OCI-M2 (cell line): ENCODE measurements around the gene NTNG1.

ENCODE experiments used
- DNase-seq: peaks from one replicate; lab custom pipeline; 2025; ENCODE audit not compliant: unreplicated experiment; lab: John Stamatoyannopoulos, UW

The NTNG1 gene

DNA sequence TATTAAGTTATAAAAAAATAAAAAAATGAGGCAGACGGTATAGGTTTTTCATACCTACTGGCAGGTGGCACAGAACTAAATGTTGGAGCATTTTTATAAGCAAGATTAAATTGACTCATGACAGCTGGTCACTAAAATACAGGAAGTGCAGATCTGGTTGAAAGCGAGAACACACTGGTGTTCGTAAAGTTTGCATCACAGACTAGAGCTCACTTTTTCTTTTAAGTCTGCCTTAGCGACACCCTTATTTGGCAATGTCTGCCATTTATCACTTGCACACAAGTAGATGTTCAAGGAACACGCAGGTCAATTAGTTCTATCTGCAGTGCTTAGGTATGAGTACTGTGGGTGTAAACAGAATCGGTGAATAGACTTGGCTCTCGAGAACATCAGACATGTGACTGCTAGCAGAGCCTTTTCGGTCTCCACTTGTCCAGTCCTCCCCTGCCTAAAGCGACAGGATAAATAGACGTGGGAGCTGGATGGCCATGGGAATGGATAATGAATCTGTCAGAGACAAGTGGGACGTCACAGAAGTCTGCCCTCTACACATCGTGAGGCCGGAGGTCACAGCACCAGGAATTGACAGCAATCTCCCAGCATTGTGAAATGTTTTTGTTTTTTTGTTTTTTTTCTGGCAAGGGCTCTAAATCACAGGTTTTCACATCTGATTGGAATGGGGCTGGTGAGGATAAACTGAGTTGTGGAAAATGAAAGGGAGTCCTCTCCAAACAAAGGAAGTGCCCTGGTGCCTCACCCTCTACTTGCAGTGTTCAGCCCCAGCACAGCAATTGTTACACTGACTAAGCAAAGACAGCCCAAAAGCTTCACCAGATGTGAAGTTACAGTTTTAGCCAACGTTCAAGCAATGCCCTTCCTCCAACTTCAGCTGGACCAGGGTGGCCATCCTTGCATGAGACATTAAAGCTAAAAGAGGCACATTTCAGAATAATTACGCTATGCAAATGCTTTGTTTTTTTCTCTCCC lies 248.9 kb downstream of the NTNG1 start:
- no peak for DNase-seq

DNA sequence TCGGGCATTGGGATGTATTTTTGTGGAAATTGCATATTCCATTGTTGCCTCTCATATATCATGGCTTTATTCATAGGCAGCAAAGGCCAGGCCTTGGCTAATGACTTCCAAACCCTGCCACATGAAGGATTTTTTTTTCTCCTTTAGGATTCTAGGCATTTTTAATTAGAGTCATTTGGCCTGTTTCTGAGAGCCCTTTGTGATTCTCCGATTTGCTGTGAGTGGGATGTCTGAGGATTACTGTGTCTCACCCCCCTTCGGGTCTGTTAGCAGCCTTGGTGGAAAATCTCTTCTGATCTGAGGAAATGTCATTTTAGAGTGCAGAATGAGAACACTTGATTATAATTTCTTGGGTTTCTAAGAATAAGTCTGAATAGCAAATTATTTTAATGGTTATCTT lies 253.5 kb downstream of the NTNG1 start:
- DNase-seq = no peak

DNA sequence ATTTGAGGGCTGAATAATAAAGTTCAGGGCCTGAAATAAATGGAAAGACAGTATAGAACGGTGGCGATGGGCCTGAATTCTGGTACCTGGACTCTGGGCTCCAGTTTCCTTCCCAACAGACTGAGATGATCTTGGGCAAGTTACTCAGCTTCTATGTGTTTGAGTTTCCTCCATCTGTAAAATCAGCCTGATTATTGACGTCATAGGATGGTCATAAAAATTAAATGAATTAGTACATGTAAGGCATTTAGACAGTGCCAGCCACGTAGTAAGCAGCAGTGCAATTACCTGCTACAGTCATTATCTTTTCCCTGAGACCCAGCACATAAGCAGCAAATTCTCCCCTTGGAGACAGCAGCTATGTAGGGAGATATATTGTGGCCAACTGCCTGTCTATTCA lies 260.9 kb downstream of the NTNG1 start:
- no peak for DNase-seq

DNA sequence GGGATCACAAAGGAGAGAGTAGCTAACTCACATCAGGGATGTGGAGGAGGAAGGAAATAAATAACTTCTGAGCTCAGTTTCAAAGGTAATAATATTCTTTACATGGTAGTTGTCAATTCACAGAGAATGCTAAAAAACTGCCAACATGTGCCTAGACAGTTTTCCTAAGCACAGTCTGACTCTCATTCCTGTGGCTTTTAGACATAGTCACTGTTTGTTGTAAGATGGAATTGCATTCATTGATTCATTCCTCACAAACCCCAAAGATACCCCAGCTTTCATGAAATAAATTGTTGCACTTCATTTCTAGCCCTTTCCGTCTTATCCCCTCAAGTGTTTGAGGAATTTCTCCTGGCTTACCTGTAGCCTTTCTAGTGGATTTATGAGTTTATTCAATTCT lies 263.9 kb downstream of the NTNG1 start:
- no peak for DNase-seq

DNA sequence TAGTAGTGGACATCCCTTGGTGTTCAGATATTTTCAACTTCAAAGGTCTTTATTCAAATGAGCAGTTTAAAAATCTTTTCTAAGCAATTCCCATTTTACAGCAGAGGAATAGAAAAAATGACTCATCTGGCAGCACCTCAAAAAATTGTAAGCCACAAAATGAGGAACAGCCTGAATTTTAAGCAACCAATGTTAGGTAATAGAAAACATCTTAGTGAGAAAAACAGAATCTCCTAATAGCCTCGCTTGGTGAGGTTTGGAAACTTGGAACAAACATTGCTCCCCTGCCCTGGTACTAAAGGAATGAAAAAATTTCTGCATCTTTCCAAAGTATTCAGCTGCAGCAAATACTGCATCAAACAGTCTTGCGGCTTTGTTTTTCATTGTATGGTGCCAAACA lies 264.4 kb downstream of the NTNG1 start:
- DNase-seq = no peak

DNA sequence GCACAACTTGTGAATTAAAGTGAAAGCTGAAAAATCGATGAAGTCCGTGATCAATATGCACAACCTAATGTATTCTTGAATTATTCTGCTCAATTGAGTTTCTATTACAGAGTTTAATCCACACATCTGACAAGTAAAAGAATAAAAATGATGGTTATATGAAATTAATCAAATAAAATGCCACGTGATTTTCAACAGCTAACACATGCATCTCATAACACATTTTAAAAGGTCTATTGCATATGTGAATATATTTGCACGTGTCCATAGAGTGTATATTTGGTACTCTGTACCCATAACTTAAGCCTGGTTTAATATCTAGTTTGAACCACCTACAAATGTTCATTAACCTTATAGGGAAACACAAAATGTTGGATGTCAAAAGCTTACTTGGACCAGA lies 266.2 kb downstream of the NTNG1 start:
- DNase-seq = no peak

DNA sequence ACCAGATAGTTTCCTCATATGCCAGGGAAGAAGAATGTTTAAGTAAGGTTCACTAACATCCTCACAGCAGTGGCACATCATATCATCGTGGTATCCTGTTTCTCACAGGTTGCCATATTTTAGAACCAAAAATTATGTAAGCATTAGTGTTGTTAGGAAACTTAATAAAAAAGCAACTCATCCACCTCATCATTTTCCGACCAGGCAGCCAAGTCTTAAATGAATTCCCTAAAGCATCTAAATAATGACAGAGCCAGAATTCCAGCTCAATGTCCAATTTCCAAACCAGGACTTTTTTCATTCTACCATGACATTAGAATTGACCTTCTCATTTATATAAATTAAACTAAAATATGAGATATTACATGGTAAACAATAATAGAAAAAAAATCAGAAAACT lies 272.7 kb downstream of the NTNG1 start:
- no peak for DNase-seq

DNA sequence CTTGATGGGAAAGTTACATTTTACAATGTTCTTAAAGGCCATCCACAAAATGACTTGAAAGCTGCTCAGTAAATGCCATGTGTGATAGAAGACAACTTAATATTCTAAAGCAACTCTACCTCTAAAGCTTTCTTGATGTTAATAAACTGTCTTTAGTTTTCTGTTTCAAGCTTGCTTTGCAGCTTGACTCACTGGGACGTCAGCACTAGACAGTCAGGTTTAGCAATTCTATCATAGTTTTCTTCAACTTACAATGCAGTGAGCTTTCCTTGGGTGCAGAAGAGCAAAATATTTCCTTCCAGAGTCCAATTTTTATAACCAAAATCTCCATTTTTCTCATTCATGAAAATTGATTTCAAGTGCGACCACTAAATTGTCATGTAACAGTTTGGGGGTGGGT lies 273.1 kb downstream of the NTNG1 start:
- DNase-seq = no peak

DNA sequence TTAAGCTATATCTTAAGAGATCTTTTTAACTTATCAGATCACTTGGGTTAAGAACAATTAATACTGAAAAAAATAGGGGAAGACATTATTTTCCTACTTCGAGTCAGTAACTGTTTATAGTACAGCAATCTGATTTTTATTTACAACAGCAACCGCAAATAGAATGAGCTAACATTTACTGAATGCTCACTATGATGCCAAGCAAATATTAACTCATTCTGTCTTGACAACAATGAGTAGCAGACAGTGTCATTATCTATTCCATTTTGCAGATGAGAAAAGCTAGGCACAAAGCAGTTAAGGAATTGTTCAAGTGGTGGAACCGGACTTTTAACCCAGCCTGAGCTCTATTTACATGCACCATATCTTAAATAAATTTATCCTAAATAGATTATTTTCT lies 273.7 kb downstream of the NTNG1 start:
- no peak for DNase-seq

DNA sequence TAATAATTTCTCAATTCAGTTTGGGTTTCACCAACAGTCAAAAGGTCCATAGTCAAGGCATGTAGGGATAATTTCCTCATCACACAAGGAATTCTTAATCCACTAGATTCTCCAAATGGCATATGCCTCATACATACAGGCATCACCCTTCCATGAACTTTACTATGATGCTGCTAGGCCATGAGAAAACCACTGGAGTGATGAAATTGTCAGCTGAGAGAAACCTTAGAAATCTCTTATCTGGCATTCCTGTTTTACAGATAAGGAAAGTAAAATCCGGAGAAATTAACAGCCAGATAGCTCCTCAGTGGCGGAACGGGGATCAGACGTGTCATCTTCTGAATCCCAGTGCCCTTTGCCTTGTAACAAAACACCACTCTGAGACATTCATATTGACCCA lies 274.4 kb downstream of the NTNG1 start:
- no peak for DNase-seq

DNA sequence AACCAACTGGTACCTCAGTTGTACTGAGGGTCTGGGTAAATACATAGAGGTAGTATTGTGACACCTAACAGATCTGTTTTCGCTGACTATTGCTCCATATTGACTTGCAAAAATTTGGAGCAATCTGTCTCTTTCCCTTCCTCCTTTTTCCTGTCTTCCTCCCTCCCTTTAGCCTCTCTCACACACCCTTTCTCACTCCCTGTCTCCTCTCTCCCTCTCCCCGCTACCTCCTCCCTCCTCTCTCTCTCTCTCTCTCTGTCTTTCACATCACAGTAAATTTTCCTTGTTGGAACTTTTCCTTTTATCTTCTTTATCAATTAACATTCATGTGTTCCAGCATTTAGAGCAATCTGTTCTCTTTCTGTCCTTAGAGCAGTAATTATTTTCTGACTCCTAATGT lies 278.2 kb downstream of the NTNG1 start:
- DNase-seq = no peak

DNA sequence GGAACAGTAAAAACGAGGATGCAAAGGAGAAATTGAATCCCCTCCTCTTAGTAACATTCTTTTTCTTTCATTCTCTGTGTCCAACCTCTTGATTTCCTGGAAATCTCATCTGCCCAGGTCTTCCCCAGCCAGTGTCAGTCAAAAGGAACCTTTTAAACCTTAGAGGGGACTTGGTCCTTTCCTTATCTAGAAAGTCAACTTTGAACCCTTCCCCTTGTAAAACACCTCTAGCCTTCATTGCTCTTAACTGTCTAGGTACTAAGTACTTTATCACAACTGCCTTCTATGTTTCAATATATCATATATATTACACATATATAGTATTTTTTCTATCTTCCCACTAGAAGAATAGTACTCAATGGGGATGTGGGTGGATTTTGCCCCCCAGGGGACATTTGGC lies 282.1 kb downstream of the NTNG1 start:
- no peak for DNase-seq

DNA sequence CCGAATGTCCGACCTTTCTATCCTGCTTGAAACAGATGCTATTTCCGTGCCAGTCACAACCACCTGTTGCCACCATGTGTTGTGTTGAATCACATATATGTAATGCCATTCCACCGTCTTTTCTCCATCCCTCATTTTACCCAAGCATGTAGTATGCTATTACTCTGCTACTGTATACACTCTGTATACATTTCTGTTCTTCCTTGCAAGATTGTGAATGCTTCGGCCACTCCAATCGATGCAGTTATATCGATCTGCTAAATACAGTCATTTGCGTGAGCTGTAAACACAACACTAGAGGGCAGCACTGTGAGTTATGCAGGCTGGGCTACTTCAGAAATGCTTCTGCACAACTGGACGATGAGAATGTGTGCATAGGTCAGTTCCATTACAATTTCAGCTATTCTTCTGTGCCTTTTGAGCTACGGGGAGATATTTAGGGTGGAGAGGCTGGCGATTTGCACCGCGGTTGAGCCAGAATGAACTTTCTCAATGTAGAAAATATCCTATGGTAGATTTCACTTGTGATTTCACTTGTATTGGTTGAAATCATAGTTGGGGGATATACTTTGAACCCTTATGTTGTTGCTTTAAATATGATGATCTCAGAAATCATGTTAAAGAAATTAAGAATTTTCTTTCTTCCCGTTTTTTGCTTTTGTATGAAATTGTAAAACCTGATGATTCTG lies 289.8 kb downstream of the NTNG1 start:
- DNase-seq = no peak

DNA sequence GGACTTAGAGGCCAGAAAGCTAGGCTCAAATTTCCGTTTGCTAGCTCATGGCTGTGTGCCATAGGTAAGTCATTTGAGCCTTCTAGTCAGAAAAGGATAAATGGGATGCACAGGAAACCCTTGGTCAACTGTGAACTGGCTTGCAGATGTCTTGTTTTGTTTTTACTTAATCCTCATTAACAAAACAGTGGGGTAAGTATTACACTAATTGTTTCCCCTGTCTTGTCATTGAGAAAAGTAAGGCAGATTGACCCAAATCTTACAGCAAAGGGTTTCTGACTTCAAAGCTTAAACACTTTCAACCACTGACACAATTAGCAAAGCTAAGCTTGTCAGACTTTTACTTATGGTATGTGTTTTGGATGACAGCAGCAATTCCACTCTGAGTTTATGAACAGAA lies 291.3 kb downstream of the NTNG1 start:
- DNase-seq = no peak

DNA sequence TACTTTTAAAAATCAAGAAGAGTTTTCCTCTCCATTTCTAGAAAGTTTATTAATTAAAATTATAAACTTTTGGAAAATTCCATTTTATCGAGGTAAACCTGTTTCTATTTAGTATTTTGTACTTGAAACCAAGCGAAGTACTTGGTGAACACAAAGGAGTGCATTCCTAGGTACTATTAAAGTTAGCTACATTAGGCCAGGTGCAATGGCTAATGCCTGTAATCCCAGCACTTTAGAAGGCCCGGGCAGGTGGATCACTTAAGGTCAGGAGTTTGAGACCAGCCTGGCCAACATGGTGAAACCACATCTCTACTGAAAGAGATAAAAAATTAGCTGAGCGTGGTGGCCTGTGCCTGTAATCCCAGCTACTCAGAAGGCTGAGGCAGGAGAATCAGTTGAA lies 292.2 kb downstream of the NTNG1 start:
- DNase-seq = no peak

DNA sequence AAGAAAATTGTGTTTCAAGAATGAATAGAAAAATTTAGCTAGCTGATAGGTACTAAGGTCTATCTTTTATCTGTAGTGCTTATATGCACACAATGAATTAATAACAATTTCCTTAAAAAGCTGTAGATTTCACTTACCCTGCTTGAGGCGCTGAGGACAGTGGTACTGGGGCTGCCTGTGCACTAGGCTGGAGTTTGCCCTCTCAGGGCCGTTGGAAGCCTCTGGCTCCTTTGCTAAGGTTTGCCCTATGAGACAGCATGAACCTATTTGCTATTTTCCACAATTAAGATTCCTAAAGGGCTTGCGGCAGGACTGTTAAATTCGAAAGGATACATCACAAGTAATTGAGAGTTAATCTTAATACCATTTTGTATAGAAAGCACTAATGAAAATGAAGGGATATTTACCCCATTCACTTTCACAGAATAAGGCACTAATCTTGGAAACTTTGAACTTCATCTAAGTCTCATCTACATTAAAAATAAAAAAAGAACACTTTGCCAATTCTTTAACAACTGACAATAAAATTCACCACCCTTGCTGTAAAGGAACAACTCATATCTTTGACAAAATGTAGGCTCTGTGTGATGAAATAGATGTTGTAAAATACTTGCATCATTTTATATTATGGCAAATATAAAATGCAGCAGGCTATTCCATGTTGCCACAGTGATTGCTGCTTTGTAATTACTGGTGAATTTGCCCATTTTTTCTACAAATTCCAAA lies 293.0 kb downstream of the NTNG1 start:
- DNase-seq = no peak

DNA sequence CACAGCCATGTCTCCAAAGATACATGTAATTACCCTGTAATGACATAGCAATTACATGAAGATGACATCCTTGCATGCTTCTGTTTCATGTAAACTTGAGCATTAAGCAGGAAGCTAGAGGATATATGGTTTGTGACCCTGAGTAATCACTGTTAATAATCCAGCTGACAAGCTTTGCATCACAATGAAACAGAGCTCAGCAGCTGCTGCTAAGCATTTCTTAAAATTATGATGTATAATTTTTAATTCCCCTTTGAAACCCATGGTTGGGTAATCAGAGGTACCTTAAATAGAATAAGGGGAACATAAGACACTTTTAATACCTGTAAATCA lies 293.5 kb downstream of the NTNG1 start:
- DNase-seq = no peak

DNA sequence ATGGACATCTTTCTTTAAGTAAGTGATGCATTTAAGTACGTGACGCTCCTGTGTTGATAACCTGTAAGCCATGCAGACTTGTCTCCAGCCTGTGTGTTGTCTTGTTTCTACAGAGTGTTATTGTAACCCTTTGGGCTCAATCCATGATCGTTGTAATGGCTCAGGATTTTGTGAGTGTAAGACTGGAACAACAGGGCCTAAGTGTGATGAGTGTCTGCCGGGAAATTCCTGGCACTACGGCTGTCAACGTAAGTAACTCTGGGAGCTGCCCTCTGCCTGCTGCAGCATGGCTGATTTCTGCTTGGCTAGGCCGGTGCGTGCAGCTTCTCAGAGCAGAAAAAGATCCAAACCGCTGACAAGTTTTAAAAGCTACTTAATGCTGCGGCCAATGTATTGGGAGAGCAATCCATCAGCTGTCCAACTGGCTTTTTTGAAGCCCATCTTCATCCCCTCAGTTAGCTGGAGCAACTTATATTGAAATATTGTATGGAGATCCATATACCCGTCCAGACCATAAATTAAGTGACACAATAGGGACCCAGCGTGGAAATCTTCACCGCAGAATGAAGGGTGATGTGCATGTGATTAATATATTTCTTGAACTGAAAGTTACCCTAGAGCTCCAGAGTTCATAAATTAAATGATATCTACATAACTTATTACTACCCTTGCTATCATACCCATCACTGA lies 295.9 kb downstream of the NTNG1 start:
- DNase-seq = no peak

DNA sequence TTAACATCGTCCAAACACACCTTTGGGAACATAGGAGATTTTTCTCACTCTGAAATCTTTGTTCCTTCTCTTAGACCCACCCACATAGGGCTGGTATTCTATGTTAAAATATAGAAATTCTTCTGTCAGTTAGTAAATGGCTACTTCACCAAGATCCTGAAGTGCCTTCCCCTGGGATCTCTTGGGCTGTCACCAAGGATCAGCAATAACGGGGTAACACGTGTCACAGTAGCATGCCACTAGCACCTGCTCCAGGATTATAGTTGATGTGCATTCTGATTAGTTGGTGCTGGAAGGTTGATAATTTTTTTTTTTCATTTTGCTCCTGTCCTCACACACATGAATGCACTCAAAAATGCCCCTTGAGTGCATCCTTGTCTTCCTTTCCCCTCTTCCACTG lies 298.7 kb downstream of the NTNG1 start:
- DNase-seq = no peak

DNA sequence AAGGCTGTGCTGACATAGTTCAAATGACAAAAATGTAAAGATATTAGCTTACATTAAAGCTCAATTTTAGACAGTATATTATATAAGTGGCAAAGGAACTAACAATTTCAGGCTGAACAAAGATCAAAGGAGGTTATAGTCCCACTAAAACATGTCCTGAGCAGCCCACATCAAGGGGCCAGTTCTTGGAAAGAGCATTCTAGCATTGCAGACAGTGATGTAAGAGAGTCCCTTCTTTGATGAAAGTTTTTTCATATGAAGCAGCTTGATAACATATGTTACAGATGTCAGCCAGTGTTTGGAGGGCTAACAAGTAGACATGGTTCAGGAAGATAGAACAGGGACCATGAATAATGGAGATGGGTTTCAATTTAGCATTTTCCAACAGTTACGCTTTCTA lies 301.7 kb downstream of the NTNG1 start:
- DNase-seq = no peak

DNA sequence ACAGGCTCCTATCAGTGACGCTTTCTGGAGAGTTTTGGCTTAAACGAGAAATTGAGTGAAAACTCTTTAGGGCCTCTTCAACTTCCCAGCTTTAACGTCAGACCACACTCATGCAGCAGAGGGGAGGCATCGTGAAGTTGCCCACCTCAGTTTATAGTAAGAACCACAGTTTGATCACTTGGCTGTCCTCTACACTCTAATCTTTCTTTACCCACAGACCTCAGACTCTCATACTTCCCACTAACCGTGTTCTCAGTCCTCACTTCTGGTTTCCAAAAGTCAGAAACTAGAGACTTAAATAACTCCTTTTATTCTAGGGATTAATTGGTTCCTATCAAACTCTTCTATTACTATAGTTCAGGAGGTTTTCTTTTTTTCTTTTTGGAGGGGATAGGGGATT lies 302.2 kb downstream of the NTNG1 start:
- no peak for DNase-seq
